Prostate gland (tissue), 2 donors: ENCODE data around the gene NRXN3.

ENCODE experiments used
- CTCF ChIP-seq, 4 experiments: fragments of 200-600 bp in 2 of 4; fragments of 450-650 bp in 2 of 4; sonication (generic) in 2 of 4; IDR thresholded peaks; 1 replicate in 3 of 4; 2 replicates in 1 of 4; pipeline ENCODE4 v1.5.1; 2016 to 2019; ENCODE audit warnings: antibody characterized with exemption in 4 of 4, mild to moderate bottlenecking in 2 of 4, moderate library complexity in 2 of 4
- POLR2A ChIP-seq: fragments of 450-650 bp; IDR thresholded peaks from one replicate; pipeline ENCODE4 v1.6.1; 2016; ENCODE audit warnings: antibody characterized with exemption, mild to moderate bottlenecking

GRCh38 chr14:78614593-78614992 is 444.4 kb downstream of the NRXN3 start:
- no peak for TF ChIP-seq CTCF (IDR thresholded peaks at IDR 0.05)
- no peak for TF ChIP-seq POLR2A
